Endothelial cell of umbilical vein (primary cell): ENCODE measurements around the gene B4GALNT1. TPM values are rescaled to one million over a fixed set of nuclear protein-coding genes. Genes with fewer than 3 reads are reported as not detected.

Experiments used
- BruUV-seq: library from RNA; stranded (reverse); fragments of 400-500 nt; replicated peaks from 2 replicates; lab custom pipeline; 2021; lab: Mats Ljungman, UMichigan
- CTCF ChIA-PET: fragments of 300-600, 350-600 bp; sonication (Branson Sonifier 250); formaldehyde crosslinking; loops from one replicate; lab custom pipeline; 2021; ENCODE audit warnings: antibody characterized with exemption, inconsistent platforms; lab: Charles Lee
- POLR2A ChIA-PET: fragments of 300-600, 350-600 bp; sonication (Branson Sonifier 250); formaldehyde crosslinking; loops from one replicate; lab custom pipeline; 2021; ENCODE audit warnings: antibody characterized with exemption, inconsistent platforms; lab: Charles Lee
- DNase-seq: peaks from one replicate; pipeline ENCODE4 v3.0.0-alpha.2; 2011; ENCODE audit warnings: low read depth, low spot score
- FAIRE-seq: peaks from 2 replicates; lab custom pipeline; 2011; peaks lifted over from hg19 to GRCh38; lab: Jason Lieb, UNC
- H2AFZ ChIP-seq: 2 replicates; pipeline ENCODE4 v1.6.0; 2012; ENCODE audit warnings: low read depth, low read length, control low read depth, inconsistent platforms
- H3K27ac ChIP-seq: 2 replicates; pipeline ENCODE4 v1.5.1; 2011; ENCODE audit warnings: low read depth, mild to moderate bottlenecking, control low read depth, low read length, moderate library complexity; ENCODE audit not compliant: insufficient read depth
- H3K27me3 ChIP-seq, 2 experiments: 2 replicates each; pipeline versions ENCODE4 v1.6.0 to v1.6.1; 2011; ENCODE audit warnings: low read length in 2 of 2, mixed read lengths in 1 of 2; ENCODE audit not compliant: control insufficient read depth in 2 of 2, insufficient read depth in 2 of 2
- H3K36me3 ChIP-seq, 2 experiments: 2 replicates in 1 of 2; 3 replicates in 1 of 2; pipeline ENCODE4 v1.5.1; 2011; ENCODE audit warnings: low read length in 2 of 2, mild to moderate bottlenecking in 1 of 2, moderate library complexity in 1 of 2; ENCODE audit not compliant: control insufficient read depth in 2 of 2, insufficient read depth in 2 of 2; ENCODE audit errors: extremely low read depth in 1 of 2
- H3K4me1 ChIP-seq: 3 replicates; pipeline ENCODE4 v1.5.1; 2011; ENCODE audit warnings: mild to moderate bottlenecking, low read length; ENCODE audit not compliant: control insufficient read depth, insufficient read depth; ENCODE audit errors: extremely low read depth
- H3K4me2 ChIP-seq: 2 replicates; pipeline ENCODE4 v1.6.1; 2011; ENCODE audit warnings: low read length, control low read depth, mixed read lengths; ENCODE audit not compliant: insufficient read depth
- H3K4me3 ChIP-seq, 3 experiments: fragments of 200-600 bp in 1 of 3; sonication (generic), shearing (Covaris generic) in 1 of 3; replicated peaks in 1 of 3; 2 replicates each; pipeline ENCODE4 v1.5.1; 2011 to 2016; ENCODE audit warnings: control low read depth in 3 of 3, low read length in 3 of 3, mild to moderate bottlenecking in 2 of 3, inconsistent platforms in 1 of 3, low read depth in 1 of 3, moderate library complexity in 1 of 3; ENCODE audit not compliant: insufficient read depth in 1 of 3
- H3K79me2 ChIP-seq: 2 replicates; pipeline ENCODE4 v1.6.0; 2012; ENCODE audit warnings: low read length, inconsistent platforms; ENCODE audit not compliant: control insufficient read depth, insufficient read depth
- H3K9ac ChIP-seq: replicated peaks from 2 replicates; pipeline ENCODE3; 2011; ENCODE audit warnings: low read length, control low read depth; ENCODE audit not compliant: insufficient read depth; ENCODE audit errors: extremely low read depth
- H3K9me1 ChIP-seq: replicated peaks from 3 replicates; pipeline ENCODE4 v1.6.0; 2011; ENCODE audit warnings: mild to moderate bottlenecking, low read length; ENCODE audit not compliant: control insufficient read depth, insufficient read depth; ENCODE audit errors: extremely low read depth
- H3K9me3 ChIP-seq: replicated peaks from 2 replicates; pipeline ENCODE4 v1.5.1; 2012; ENCODE audit warnings: low read length, inconsistent platforms; ENCODE audit not compliant: control insufficient read depth, insufficient read depth
- H4K20me1 ChIP-seq: replicated peaks from 2 replicates; pipeline ENCODE3; 2011; ENCODE audit warnings: mild to moderate bottlenecking, low read length; ENCODE audit not compliant: control insufficient read depth, insufficient read depth; ENCODE audit errors: extremely low read depth
- EZH2 ChIP-seq: IDR thresholded peaks from 2 replicates; pipeline ENCODE4 v1.6.1; 2012; ENCODE audit warnings: borderline replicate concordance, low read depth, mild to moderate bottlenecking, moderate library complexity, low read length, inconsistent platforms; ENCODE audit not compliant: severe bottlenecking
- FOS ChIP-seq: IDR thresholded peaks from 2 replicates; pipeline ENCODE4 v1.6.1; 2011; ENCODE audit warnings: mild to moderate bottlenecking, low read length, moderate library complexity, borderline replicate concordance; ENCODE audit not compliant: insufficient read depth
- GATA2 ChIP-seq: IDR thresholded peaks from 2 replicates; pipeline ENCODE4 v1.7.0; 2011; ENCODE audit warnings: low read depth, mild to moderate bottlenecking, moderate library complexity, mixed read lengths, low read length; ENCODE audit not compliant: insufficient read length, insufficient read depth
- JUN ChIP-seq: IDR thresholded peaks from 2 replicates; pipeline ENCODE4 v1.6.1; 2011; ENCODE audit warnings: borderline replicate concordance, low read depth; ENCODE audit not compliant: insufficient read length, insufficient read depth
- MYC ChIP-seq: IDR thresholded peaks from one replicate; pipeline ENCODE4 v1.6.1; 2011; ENCODE audit warnings: mild to moderate bottlenecking, low read depth, low read length
- POLR2A ChIP-seq: IDR thresholded peaks from 2 replicates; pipeline ENCODE4 v1.6.1; 2012; ENCODE audit warnings: low read depth, mild to moderate bottlenecking, control low read depth, low read length
- POLR2AphosphoS5 ChIP-seq: IDR thresholded peaks from 2 replicates; pipeline ENCODE4 v1.6.1; 2012; ENCODE audit warnings: low read depth, mild to moderate bottlenecking, control low read depth, low read length, moderate library complexity; ENCODE audit not compliant: insufficient read depth
- dilution Hi-C: fragments of 300-500 bp; cut with MboI; formaldehyde crosslinking; loops from one replicate; pipeline ENCODE4 v1.15.0; 2019; ENCODE audit warnings: low sequenced_read_pairs; ENCODE audit not compliant: extremely low pct_ligation_motif_present
- intact Hi-C: fragments of 100-400 bp; cut with micrococcal nuclease; formaldehyde crosslinking; loops from one replicate; pipeline ENCODE4 v1.10.0; 2022
- polyA plus RNA-seq, 4 experiments: library from polyadenylated mRNA; depleted of rRNA in 3 of 4; stranded (reverse) in 3 of 4; unstranded in 1 of 4; fragments of >200 nt; gene quantifications; 2 replicates each; pipeline versions ENCODE4 v1.2.1 to v1.2.3, GENCODE V29; 2011 to 2012; ENCODE audit warnings: missing spikeins in 1 of 4
- total RNA-seq: library from RNA; stranded (reverse); gene quantifications from 2 replicates; pipeline ENCODE4 v1.2.3, GENCODE V29; 2021
- TF ChIP-seq, protein P1 (sequence below), 2 donors: IDR thresholded peaks; 1 replicate in 1 of 2; 2 replicates in 1 of 2; pipeline ENCODE4 v1.5.1; 2011; ENCODE audit warnings: low read length in 2 of 2, mild to moderate bottlenecking in 2 of 2, moderate library complexity in 2 of 2, control low read depth in 1 of 2, inconsistent platforms in 1 of 2, low read depth in 1 of 2; ENCODE audit not compliant: insufficient read depth in 1 of 2; ENCODE audit errors: extremely low read depth in 1 of 2
- TF ChIP-seq, protein P2 (sequence below): IDR thresholded peaks from 2 replicates; pipeline ENCODE4 v1.6.1; 2011; ENCODE audit not compliant: insufficient read depth, insufficient read length

Gene B4GALNT1
- total and polyA plus RNA-seq, 2 donors (not counting 3 experiments of a cell fraction or from before 2014, with no cell fraction given): 0.33 to 0.35 TPM

DNA sequence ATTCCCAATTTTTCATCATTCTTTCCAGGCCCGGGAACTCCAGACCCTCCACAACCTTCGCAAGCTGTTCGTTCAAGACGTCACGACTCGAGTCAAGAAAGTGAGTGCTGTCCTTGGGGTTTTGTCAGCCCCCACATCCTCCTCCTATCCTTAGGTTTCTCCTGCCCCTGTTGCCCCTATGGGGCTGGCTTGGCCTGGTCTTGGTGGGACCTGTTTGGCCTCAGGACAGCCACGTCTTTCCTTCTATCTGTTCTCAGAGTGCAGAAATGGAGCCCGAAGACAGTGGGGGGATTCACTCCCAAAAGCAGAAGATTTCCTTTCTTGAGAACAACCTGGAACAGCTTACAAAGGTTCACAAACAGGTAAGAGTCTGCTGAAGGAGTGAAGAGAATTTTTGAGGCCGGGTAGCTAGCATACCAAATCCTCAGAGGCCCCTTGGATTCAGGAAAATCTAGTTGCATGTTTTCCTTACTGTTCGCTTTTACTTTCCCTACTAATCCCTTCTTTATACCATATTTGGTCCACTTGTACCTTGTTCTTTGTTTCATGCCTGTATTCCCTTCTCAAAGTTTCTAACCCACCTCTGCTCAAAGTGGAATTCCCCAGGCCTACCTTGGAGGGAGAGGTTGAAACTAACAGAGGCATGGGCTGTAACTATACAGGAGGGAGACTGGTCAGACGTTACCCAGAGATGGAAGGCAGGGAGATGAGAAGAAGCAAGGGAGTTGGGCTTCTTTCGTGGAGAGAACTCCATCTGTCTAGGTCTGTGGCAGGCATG lies 54.8 kb downstream of the B4GALNT1 start:
- FAIRE-seq: no peak
- TF ChIP-seq MYC (no peak), GATA2 (no peak), POLR2A (no peak), FOS (no peak), JUN (no peak), POLR2AphosphoS5 (no peak), EZH2 (no peak)
- TF ChIP-seq, protein P1, sequence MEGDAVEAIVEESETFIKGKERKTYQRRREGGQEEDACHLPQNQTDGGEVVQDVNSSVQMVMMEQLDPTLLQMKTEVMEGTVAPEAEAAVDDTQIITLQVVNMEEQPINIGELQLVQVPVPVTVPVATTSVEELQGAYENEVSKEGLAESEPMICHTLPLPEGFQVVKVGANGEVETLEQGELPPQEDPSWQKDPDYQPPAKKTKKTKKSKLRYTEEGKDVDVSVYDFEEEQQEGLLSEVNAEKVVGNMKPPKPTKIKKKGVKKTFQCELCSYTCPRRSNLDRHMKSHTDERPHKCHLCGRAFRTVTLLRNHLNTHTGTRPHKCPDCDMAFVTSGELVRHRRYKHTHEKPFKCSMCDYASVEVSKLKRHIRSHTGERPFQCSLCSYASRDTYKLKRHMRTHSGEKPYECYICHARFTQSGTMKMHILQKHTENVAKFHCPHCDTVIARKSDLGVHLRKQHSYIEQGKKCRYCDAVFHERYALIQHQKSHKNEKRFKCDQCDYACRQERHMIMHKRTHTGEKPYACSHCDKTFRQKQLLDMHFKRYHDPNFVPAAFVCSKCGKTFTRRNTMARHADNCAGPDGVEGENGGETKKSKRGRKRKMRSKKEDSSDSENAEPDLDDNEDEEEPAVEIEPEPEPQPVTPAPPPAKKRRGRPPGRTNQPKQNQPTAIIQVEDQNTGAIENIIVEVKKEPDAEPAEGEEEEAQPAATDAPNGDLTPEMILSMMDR (IDR thresholded peaks at IDR 0.05; ENCODE audit: extremely low read depth in 1 of 2, insufficient read depth in 1 of 2, low read depth in 1 of 2, low read length in 2 of 2): no peak
- TF ChIP-seq, protein P2, sequence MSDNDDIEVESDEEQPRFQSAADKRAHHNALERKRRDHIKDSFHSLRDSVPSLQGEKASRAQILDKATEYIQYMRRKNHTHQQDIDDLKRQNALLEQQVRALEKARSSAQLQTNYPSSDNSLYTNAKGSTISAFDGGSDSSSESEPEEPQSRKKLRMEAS: no peak
- CTCF ChIA-PET: no interaction called here

More for the DNA sequence above, 54.8 kb downstream of the B4GALNT1 start:
- no peaks in the 10 kb centered on the region for H3K4me1 ChIP-seq
- no peak overlapping the region for H3K27ac ChIP-seq
- dilution Hi-C loops (no loop called here), intact Hi-C loops (no loop called here)
- no peaks in the 10 kb centered on the region for H3K9me1 ChIP-seq
- DNase-seq: no peak
- no peaks in the 10 kb centered on the region for H4K20me1 ChIP-seq
- H3K9me3 ChIP-seq: no peaks in the 10 kb centered on the region
- no peak overlapping the region for H3K4me3 ChIP-seq
- no peaks in the 10 kb centered on the region for H3K79me2 ChIP-seq
- H2AFZ ChIP-seq: no peak overlapping the region
- peaks cover 6% of the 10 kb centered on the region in 2 experiments for H3K27me3 ChIP-seq
- BruUV-seq: no TSS peak
- POLR2A ChIA-PET: no interaction called here
- no peak overlapping the region for H3K4me2 ChIP-seq
- H3K9ac ChIP-seq: no peak overlapping the region
- no peaks in the 10 kb centered on the region for H3K36me3 ChIP-seq
